Measurements from ENCODE around the gene HYAL2. TPM values are rescaled to one million over a fixed set of nuclear protein-coding genes. Genes with fewer than 3 reads are reported as not detected.
"Not testable (repeated sequence)": the region's sequence is repeated elsewhere in the genome, so short reads cannot be mapped to it uniquely, and the experiment has no call there.

The HYAL2 gene
- polyA plus RNA-seq, 6 donors from 2014 or later = 0.59 to 5.9 (median 3.4) TPM; not detected in 1

GRCh38 chr3:50278880-50279224 lies 43.7 kb downstream of the HYAL2 start, which contains the start of gene LSMEM2:
Gene LSMEM2 (plus strand): TSS chr3:50279087. CDS start chr3:50279114, 27 bp downstream.
- DNase-seq (no peak), ATAC-seq (ENCODE audit: low read depth in 2 of 2) (no peak)
- peaks cover 30 to 40% (median 33%) of the 10 kb centered on the region in 3 donors for H3K27me3 Mint-ChIP-seq
- H3K27ac Mint-ChIP-seq = no peak within 1 kb of the TSS
- no peaks in the 10 kb centered on the region for H3K36me3 Mint-ChIP-seq
- no peaks in the 10 kb centered on the region for H3K9me3 Mint-ChIP-seq
- peaks cover 15 to 21% (median 19%) of the 10 kb centered on the region in 3 donors for H3K4me1 Mint-ChIP-seq
- H3K4me3 Mint-ChIP-seq = no peak within 1 kb of the TSS

- ATAC-seq (ENCODE audit: low read depth in 2 of 2) (no peak), DNase-seq (no peak)
- no peak overlapping the region for H3K4me3 Mint-ChIP-seq
- peaks cover 15 to 22% (median 19%) of the 10 kb centered on the region in 3 donors for H3K4me1 Mint-ChIP-seq
- H3K36me3 Mint-ChIP-seq = no peaks in the 10 kb centered on the region
- H3K9me3 Mint-ChIP-seq = no peaks in the 10 kb centered on the region
- peaks cover 30 to 40% (median 34%) of the 10 kb centered on the region in 3 donors for H3K27me3 Mint-ChIP-seq
- H3K27ac Mint-ChIP-seq = no peak overlapping the region
Observed at GRCh38 chr3:50278123-50278879, 44.2 kb downstream of the HYAL2 start.

DNA sequence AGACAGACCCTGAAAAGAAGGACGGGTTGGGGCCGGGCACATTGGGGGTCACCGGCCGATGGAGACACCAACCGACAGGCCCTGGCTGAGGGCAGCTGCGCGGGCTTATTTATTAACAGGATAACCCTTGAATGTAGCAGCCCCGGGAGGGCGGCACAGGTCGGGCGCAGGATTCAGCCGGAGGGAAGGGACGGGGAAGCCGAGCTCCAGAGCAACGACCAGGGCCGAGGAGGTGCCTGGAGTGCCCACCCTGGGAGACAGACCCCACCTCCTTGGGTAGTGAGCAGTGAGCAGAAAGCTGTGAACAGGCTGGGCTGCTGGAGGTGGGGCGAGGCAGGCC lies 45.8 kb downstream of the HYAL2 start:
- no peaks in the 10 kb centered on the region for H3K36me3 Mint-ChIP-seq
- H3K4me1 Mint-ChIP-seq = peaks cover 19 to 29% (median 25%) of the 10 kb centered on the region in 3 donors
- DNase-seq (no peak), ATAC-seq (ENCODE audit: low read depth in 2 of 2) (no peak)
- H3K27me3 Mint-ChIP-seq = peaks cover 35 to 49% (median 41%) of the 10 kb centered on the region in 3 donors
- no peaks in the 10 kb centered on the region for H3K9me3 Mint-ChIP-seq
- H3K4me3 Mint-ChIP-seq = peak overlapping the region in 1 of 8 donors; percentile 53
- H3K27ac Mint-ChIP-seq = no peak overlapping the region

DNA sequence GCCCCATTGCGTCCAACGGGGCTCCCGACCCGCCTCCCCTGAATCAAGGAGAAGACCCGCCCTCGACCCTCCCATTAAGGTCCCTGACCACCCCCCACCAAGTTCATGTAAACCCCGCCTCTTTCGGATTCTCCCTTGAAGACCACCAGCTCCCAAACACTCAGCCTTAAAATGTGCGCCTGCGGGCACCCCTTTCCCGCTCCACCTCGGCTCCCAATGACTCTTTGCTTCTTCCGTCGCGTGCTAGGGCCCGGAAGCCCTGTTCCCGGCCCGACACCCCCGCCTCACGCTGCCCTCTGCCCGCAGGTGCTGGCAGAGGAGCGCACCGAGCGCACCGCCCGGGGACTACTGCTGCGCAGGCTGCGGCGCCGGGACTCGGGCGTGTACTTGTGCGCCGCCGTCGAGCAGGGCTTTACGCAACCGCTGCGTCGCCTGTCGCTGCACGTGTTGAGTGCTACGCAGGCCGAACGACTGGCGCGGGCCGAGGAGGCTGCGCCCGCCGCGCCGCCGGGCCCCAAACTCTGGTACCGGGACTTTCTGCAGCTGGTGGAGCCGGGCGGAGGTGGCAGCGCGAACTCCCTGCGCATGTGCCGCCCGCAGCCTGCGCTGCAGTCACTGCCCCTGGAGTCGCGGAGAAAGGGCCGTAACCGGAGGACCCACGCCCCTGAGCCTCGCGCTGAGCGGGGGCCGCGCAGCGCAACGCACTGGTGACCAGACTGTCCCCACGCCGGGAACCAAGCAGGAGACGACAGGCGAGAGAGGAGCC lies 46.4 kb downstream of the HYAL2 start:
- Mint-ChIP-seq H3K36me3 (no peaks in the 10 kb centered on the region), H3K9me3 (no peaks in the 10 kb centered on the region), H3K4me3 (peak overlapping the region in 6 of 8 donors; percentile 26 to 69 (median 50)), H3K27me3 (peaks cover 35 to 55% (median 41%) of the 10 kb centered on the region in 3 donors), H3K4me1 (peaks cover 19 to 29% (median 25%) of the 10 kb centered on the region in 3 donors), H3K27ac (peak overlapping the region in 1 of 6 donors; percentile 59)
- ATAC-seq (ENCODE audit: low read depth in 2 of 2) = peak in 1 of 2 donors; percentile 10
- DNase-seq = no peak

DNA sequence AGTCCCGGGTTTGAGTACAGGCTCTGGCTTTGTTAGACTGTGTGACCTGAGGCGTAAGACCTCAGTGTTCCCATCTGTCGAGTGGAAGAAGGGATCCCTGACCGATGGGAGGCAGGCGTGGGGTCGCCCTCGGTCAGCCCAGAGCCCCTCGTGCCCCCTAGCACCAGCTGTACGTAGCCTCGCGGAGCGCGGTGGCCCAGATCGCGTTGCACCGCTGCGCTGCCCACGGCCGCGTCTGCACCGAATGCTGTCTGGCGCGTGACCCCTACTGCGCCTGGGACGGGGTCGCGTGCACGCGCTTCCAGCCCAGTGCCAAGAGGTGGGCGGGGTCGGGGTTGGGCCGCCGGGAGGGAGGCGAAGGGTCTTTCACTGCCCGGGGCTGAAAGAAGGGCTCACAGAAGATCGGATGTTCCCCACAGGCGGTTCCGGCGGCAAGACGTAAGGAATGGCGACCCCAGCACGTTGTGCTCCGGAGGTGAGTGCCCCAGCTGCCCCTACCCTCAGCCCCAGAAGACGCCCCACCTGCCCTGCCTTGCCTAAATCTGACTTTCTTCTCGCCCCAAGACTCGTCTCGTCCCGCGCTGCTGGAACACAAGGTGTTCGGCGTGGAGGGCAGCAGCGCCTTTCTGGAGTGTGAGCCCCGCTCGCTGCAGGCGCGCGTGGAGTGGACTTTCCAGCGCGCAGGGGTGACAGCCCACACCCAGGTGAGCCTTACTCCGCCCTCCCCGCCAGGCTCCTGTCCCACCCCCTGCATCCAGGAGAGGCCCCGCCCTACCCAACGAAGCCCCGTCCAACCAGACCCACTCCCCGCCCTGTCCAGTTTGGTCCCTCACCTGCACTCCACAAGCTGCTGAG lies 47.2 kb downstream of the HYAL2 start:
- H3K27ac Mint-ChIP-seq = peak overlapping the region in 3 of 6 donors; percentile 7 to 59 (median 52)
- H3K4me3 Mint-ChIP-seq = peak overlapping the region in 6 of 8 donors; percentile 26 to 69 (median 50)
- H3K27me3 Mint-ChIP-seq = peaks cover 35 to 57% (median 41%) of the 10 kb centered on the region in 3 donors
- H3K9me3 Mint-ChIP-seq = no peaks in the 10 kb centered on the region
- no peaks in the 10 kb centered on the region for H3K36me3 Mint-ChIP-seq
- DNase-seq (no peak), ATAC-seq (ENCODE audit: low read depth in 2 of 2) (no peak)
- H3K4me1 Mint-ChIP-seq = peaks cover 19 to 29% (median 25%) of the 10 kb centered on the region in 3 donors

GRCh38 chr3:50274371-50275104 lies 48.0 kb downstream of the HYAL2 start:
- peaks cover 19 to 29% (median 25%) of the 10 kb centered on the region in 3 donors for H3K4me1 Mint-ChIP-seq
- ATAC-seq (ENCODE audit: low read depth in 2 of 2) (peak; percentile 20 to 32), DNase-seq (peak; percentile 67)
- H3K36me3 Mint-ChIP-seq = no peaks in the 10 kb centered on the region
- H3K27ac Mint-ChIP-seq = peak overlapping the region; percentile 40 to 95 (median 78)
- no peaks in the 10 kb centered on the region for H3K9me3 Mint-ChIP-seq
- H3K27me3 Mint-ChIP-seq = peaks cover 35 to 59% (median 41%) of the 10 kb centered on the region in 3 donors
- H3K4me3 Mint-ChIP-seq = peak overlapping the region in 7 of 8 donors; percentile 29 to 91 (median 65)

DNA sequence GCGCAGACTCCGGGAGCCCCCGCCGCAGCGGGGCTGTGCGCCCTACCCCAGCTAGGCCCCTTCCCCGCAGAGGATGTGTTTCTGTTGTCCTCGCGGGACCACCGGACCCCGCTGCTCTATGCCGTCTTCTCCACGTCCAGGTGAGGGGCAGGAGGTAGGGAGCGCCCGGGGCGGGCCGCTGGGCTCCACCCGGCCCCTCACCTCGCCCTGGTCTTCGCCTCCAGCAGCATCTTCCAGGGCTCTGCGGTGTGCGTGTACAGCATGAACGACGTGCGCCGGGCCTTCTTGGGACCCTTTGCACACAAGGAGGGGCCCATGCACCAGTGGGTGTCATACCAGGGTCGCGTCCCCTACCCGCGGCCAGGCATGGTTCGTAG lies 48.9 kb downstream of the HYAL2 start:
- ATAC-seq (ENCODE audit: low read depth in 2 of 2) (no peak), DNase-seq (no peak)
- Mint-ChIP-seq H3K4me3 (peak overlapping the region in 1 of 8 donors; percentile 65), H3K27ac (no peak overlapping the region), H3K27me3 (peaks cover 35 to 65% (median 41%) of the 10 kb centered on the region in 3 donors), H3K4me1 (peaks cover 19 to 29% (median 25%) of the 10 kb centered on the region in 3 donors), H3K9me3 (no peaks in the 10 kb centered on the region), H3K36me3 (no peaks in the 10 kb centered on the region)

- Mint-ChIP-seq H3K27ac (peak overlapping the region; percentile 67 to 92 (median 87)), H3K4me1 (peaks cover 19 to 29% (median 25%) of the 10 kb centered on the region in 3 donors), H3K9me3 (no peaks in the 10 kb centered on the region), H3K36me3 (no peaks in the 10 kb centered on the region), H3K4me3 (peak overlapping the region; percentile 56 to 87 (median 80)), H3K27me3 (peaks cover 36 to 67% (median 37%) of the 10 kb centered on the region in 3 donors)
- DNase-seq (peak; percentile 83), ATAC-seq (ENCODE audit: low read depth in 2 of 2) (peak; percentile 88 to 91)
Observed at GRCh38 chr3:50272911-50273688, 49.4 kb downstream of the HYAL2 start.

- Mint-ChIP-seq H3K27me3 (peaks cover 31 to 61% (median 32%) of the 10 kb centered on the region in 3 donors), H3K4me3 (peak overlapping the region in 2 of 8 donors; percentile 56 to 84), H3K27ac (peak overlapping the region in 1 of 6 donors; percentile 84), H3K4me1 (peaks cover 19 to 29% (median 25%) of the 10 kb centered on the region in 3 donors)
- not testable (repeated sequence) for H3K36me3 Mint-ChIP-seq; ATAC-seq (ENCODE audit: low read depth in 2 of 2); DNase-seq; H3K9me3 Mint-ChIP-seq
Observed at GRCh38 chr3:50272538-50272910, 50.0 kb downstream of the HYAL2 start.

GRCh38 chr3:50271314-50271936 lies 51.1 kb downstream of the HYAL2 start:
- Mint-ChIP-seq H3K27me3 (peaks cover 31 to 63% (median 31%) of the 10 kb centered on the region in 3 donors), H3K4me1 (peaks cover 19 to 29% (median 25%) of the 10 kb centered on the region in 3 donors), H3K4me3 (peak overlapping the region in 1 of 8 donors; percentile 15), H3K9me3 (no peaks in the 10 kb centered on the region), H3K36me3 (no peaks in the 10 kb centered on the region), H3K27ac (no peak overlapping the region)
- ATAC-seq (ENCODE audit: low read depth in 2 of 2) = no peak
- DNase-seq = no peak

- ATAC-seq (ENCODE audit: low read depth in 2 of 2) (no peak), DNase-seq (no peak)
- H3K27me3 Mint-ChIP-seq = peaks cover 27 to 63% (median 30%) of the 10 kb centered on the region in 3 donors
- peaks cover 14 to 22% (median 22%) of the 10 kb centered on the region in 3 donors for H3K4me1 Mint-ChIP-seq
- H3K36me3 Mint-ChIP-seq = no peaks in the 10 kb centered on the region
- H3K27ac Mint-ChIP-seq = no peak overlapping the region
- H3K9me3 Mint-ChIP-seq = no peaks in the 10 kb centered on the region
- H3K4me3 Mint-ChIP-seq = no peak overlapping the region
Observed at GRCh38 chr3:50270422-50271224, 51.9 kb downstream of the HYAL2 start.
